Natural killer cell (primary cell): ENCODE data around the gene CEMIP. TPM values are rescaled to one million over a fixed set of nuclear protein-coding genes. Genes with fewer than 3 reads are reported as not detected.

Source experiments
- ATAC-seq, 3 donors: fragments of 150-1000 bp in 2 of 3; fragments of 200-7000 bp in 1 of 3; cut with Tn5 transposase; 1 replicate in 1 of 3; 2 replicates in 2 of 3; pipeline ENCODE4 v1.10.0; 2021; ENCODE audit warnings: mild to moderate bottlenecking in 2 of 3, moderate library complexity in 2 of 3
- DNase-seq, 2 donors: peaks; one replicate each; pipeline versions ENCODE4 v3.0.0 to v3.0.0-alpha.2; 2013 to 2021; ENCODE audit warnings: mixed read lengths in 1 of 2
- H3K27ac ChIP-seq: one replicate; pipeline ENCODE4 v1.5.1; 2013; ENCODE audit warnings: mild to moderate bottlenecking, low read length
- H3K27me3 ChIP-seq: one replicate; pipeline ENCODE4 v1.6.1; 2013; ENCODE audit warnings: low read length; ENCODE audit not compliant: control insufficient read depth, insufficient read depth
- H3K36me3 ChIP-seq: one replicate; pipeline ENCODE4 v1.6.1; 2013; ENCODE audit warnings: low read length; ENCODE audit not compliant: control insufficient read depth, insufficient read depth
- H3K4me1 ChIP-seq: one replicate; pipeline ENCODE4 v1.6.1; 2013; ENCODE audit warnings: low read length; ENCODE audit not compliant: control insufficient read depth, insufficient read depth
- H3K4me3 ChIP-seq: one replicate; pipeline ENCODE4 v1.5.1; 2013; ENCODE audit warnings: low read length
- H3K9me3 ChIP-seq: one replicate; pipeline ENCODE4 v1.6.1; 2013; ENCODE audit warnings: low read length; ENCODE audit not compliant: control insufficient read depth, insufficient read depth
- H3K27ac Mint-ChIP-seq, 2 donors: one replicate each; pipeline ENCODE4 v1.8.0; 2022; ENCODE audit warnings: mild to moderate bottlenecking in 2 of 2, mixed read lengths in 2 of 2, moderate library complexity in 1 of 2
- H3K27me3 Mint-ChIP-seq, 2 donors: one replicate each; pipeline ENCODE4 v1.8.0; 2022; ENCODE audit warnings: low read depth in 2 of 2, mixed read lengths in 2 of 2
- H3K36me3 Mint-ChIP-seq: one replicate; pipeline ENCODE4 v1.8.0; 2022; ENCODE audit warnings: mixed read lengths
- H3K4me1 Mint-ChIP-seq, 2 donors: one replicate each; pipeline ENCODE4 v1.8.0; 2022; ENCODE audit warnings: mixed read lengths in 2 of 2
- H3K4me3 Mint-ChIP-seq: one replicate; pipeline ENCODE4 v1.8.0; 2022; ENCODE audit warnings: mild to moderate bottlenecking, moderate library complexity, mixed read lengths
- H3K9me3 Mint-ChIP-seq, 2 donors: one replicate each; pipeline ENCODE4 v1.8.0; 2022; ENCODE audit warnings: mixed read lengths in 2 of 2
- CTCF ChIP-seq: fragments of 200-600 bp; IDR thresholded peaks from one replicate; pipeline ENCODE4 v1.8.0; 2022; ENCODE audit warnings: antibody characterized with exemption
- WGBS: methylation state at CpG from one replicate; pipeline ENCODE4 v1.1.7; 2013; ENCODE audit warnings: missing lambda C conversion rate; ENCODE audit not compliant: insufficient coverage; 5-methylcytosine and 5-hydroxymethylcytosine counted together
- intact Hi-C: fragments of 100-400 bp; cut with micrococcal nuclease; formaldehyde crosslinking; loops from one replicate; pipeline ENCODE4 v1.14.2; 2022
- total RNA-seq, 4 donors: library from RNA; stranded (reverse); fragments of 120-200 nt in 1 of 4; gene quantifications; one replicate each; pipeline versions ENCODE4 v1.2.3 to v1.2.4, GENCODE V29; 2013 to 2022

The CEMIP gene
- total RNA-seq, 3 donors from 2014 or later (not counting 1 experiment from before 2014, with no cell fraction given): 0.07 to 0.82 TPM; not detected in 1

DNA sequence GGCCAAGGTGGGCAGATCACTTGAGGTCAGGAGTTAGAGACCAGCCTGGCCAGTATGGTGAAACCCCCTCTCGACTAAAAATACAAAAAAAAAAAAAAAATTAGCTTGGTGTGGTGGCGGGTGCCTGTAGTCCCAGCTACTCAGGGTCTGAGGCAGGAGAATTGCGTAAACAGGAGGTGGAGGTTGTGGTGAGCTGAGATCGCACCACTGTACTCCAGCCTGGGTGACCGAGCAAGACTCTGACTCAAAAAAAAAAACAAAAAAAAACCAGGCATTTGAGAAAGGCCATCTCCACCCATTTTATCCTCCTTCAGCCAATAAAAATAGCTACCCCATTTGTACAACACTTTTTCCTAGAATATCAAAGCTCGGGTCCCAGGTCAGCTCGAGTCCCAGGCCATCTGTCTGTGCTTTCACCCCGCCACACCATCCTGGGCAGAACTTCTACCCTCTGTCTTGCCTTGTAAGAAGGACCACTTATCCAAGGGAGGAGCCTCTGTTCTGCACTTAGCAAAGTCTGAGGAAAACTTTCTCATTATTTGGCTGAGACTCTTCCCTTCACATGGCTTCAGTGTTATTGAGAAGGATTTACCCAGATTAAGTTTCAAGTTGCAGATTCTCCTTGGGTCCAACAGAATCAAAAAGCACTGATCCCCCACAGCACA lies 111.3 kb downstream of the CEMIP start:
- ATAC-seq: peak in 2 of 3 donors; percentile 49 to 53
- H3K27me3 Mint-ChIP-seq: no peaks in the 10 kb centered on the region

DNA sequence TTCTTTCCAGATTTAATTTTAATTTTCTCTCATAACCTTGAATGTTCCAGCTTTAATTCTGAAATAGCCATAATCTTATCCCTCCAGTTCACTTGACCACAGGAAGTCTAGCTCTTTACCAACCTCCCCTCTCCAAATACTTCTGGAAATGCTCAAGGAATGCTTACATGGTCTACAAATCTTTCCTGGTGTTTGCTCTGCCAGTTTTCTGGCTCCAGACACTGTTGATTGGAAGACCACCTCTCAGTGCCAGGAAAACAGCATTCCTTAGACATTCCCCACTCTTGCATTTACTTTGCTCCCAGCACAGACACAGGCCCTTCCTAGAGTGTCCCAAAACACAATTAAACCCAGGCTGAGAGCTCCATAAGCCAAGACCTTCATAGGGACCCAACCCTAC lies 111.8 kb downstream of the CEMIP start:
- intact Hi-C loops: no loop called here
- Histone ChIP-seq H3K9me3 (no peaks in the 10 kb centered on the region), H3K27me3 (no peaks in the 10 kb centered on the region), H3K27ac (no peak overlapping the region), H3K4me1 (no peaks in the 10 kb centered on the region), H3K4me3 (no peak overlapping the region), H3K36me3 (no peaks in the 10 kb centered on the region)
- DNase-seq (no peak), ATAC-seq (no peak)
- no peaks in the 10 kb centered on the region for H3K36me3 Mint-ChIP-seq
- H3K27ac Mint-ChIP-seq: peak overlapping the region in 1 of 2 donors; percentile 54
- H3K4me1 Mint-ChIP-seq: peaks cover 13 to 24% of the 10 kb centered on the region in 2 donors
- TF ChIP-seq CTCF: no peak
- H3K9me3 Mint-ChIP-seq: no peaks in the 10 kb centered on the region
- H3K27me3 Mint-ChIP-seq: no peaks in the 10 kb centered on the region
- no peak overlapping the region for H3K4me3 Mint-ChIP-seq

More for the DNA sequence above, 111.3 kb downstream of the CEMIP start:
- Histone ChIP-seq H3K4me1 (no peaks in the 10 kb centered on the region), H3K36me3 (no peaks in the 10 kb centered on the region), H3K27me3 (no peaks in the 10 kb centered on the region), H3K4me3 (no peak overlapping the region), H3K27ac (no peak overlapping the region), H3K9me3 (no peaks in the 10 kb centered on the region)
- intact Hi-C loops: no loop called here
- H3K4me1 Mint-ChIP-seq: peaks cover 13 to 24% of the 10 kb centered on the region in 2 donors
- no peak overlapping the region for H3K4me3 Mint-ChIP-seq
- H3K36me3 Mint-ChIP-seq: no peaks in the 10 kb centered on the region
- H3K9me3 Mint-ChIP-seq: no peaks in the 10 kb centered on the region
- TF ChIP-seq CTCF: no peak
- 68% methylated on average over 7 of the region's 8 CpGs for WGBS
- peak overlapping the region in 1 of 2 donors; percentile 54 for H3K27ac Mint-ChIP-seq
- no peak for DNase-seq

DNA sequence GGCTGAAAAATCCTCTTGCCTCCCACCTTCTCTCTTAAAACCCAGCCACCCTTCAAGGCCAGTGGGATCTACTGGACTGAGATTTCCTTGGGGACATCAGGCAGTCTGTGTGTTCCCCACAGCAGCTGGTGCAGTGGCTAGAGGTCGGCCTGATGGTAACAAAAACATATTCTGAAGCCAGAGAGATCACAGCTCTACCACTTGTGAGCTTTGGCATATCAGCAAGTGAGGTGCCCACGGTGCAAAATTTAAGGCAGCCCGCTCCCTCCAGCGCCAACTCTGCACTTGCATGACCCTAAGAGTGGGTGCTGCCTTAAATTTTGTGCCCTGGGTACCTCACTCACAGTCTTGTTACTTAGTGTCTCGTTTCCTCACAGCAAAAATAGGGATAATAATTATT lies 113.2 kb downstream of the CEMIP start:
- intact Hi-C loops: no loop called here
- no peaks in the 10 kb centered on the region for H3K27me3 Mint-ChIP-seq
- H3K36me3 Mint-ChIP-seq: no peaks in the 10 kb centered on the region
- DNase-seq (peak in 1 of 2 donors; percentile 28), ATAC-seq (peak; percentile 64 to 89 (median 88))
- no peak overlapping the region for H3K4me3 Mint-ChIP-seq
- H3K36me3 ChIP-seq: no peaks in the 10 kb centered on the region
- H3K27me3 ChIP-seq: no peaks in the 10 kb centered on the region
- 65% methylated on average over 4 of the region's 5 CpGs for WGBS
- no peaks in the 10 kb centered on the region for H3K4me1 ChIP-seq
- no peak overlapping the region for H3K4me3 ChIP-seq
- H3K27ac Mint-ChIP-seq: no peak overlapping the region
- no peak for TF ChIP-seq CTCF
- peaks cover 13 to 24% of the 10 kb centered on the region in 2 donors for H3K4me1 Mint-ChIP-seq
- H3K9me3 ChIP-seq: no peaks in the 10 kb centered on the region
- no peak overlapping the region for H3K27ac ChIP-seq
- H3K9me3 Mint-ChIP-seq: no peaks in the 10 kb centered on the region

GRCh38 chr15:80893777-80894176 lies 114.6 kb downstream of the CEMIP start:
- ATAC-seq (no peak), DNase-seq (no peak)
- WGBS: 91% methylated on average over 1 of the region's 1 CpG
- H3K4me1 Mint-ChIP-seq: peaks cover 13 to 24% of the 10 kb centered on the region in 2 donors
- no peak overlapping the region for H3K27ac Mint-ChIP-seq
- no peaks in the 10 kb centered on the region for H3K36me3 Mint-ChIP-seq
- Histone ChIP-seq H3K4me1 (no peaks in the 10 kb centered on the region), H3K27me3 (no peaks in the 10 kb centered on the region), H3K36me3 (no peaks in the 10 kb centered on the region), H3K27ac (no peak overlapping the region), H3K9me3 (no peaks in the 10 kb centered on the region), H3K4me3 (no peak overlapping the region)
- intact Hi-C loops: no loop called here
- no peaks in the 10 kb centered on the region for H3K9me3 Mint-ChIP-seq
- no peaks in the 10 kb centered on the region for H3K27me3 Mint-ChIP-seq
- TF ChIP-seq CTCF: no peak
- no peak overlapping the region for H3K4me3 Mint-ChIP-seq
